Femur (tissue), 1 donor: ENCODE results near the gene PACS1.
"Not testable (repeated sequence)": the region's sequence is repeated elsewhere in the genome, so short reads cannot be mapped to it uniquely, and the experiment has no call there.

ENCODE experiments used
- DNase-seq: peaks from one replicate; pipeline ENCODE4 v3.0.0-alpha.2; 2017

The PACS1 gene

DNA sequence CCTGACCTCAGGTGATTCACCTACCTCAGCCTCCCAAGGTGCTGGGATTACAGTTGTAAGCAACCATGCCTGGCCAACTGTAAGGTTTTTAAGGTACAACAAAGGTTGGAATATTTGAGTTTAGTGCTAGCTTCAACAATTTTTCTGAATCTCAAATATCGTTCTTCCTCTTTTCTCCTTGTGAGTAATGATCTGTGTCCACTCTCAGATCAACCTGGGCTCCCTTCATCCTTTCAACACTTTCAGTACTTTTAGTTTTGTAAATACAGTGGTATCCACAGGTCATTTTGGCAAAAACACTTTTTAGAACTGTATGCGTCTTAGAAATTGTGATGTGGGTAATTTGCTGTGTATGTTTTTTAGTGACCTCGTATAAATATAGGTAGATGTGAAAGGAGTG lies 7.9 kb downstream of the PACS1 start:
- DNase-seq: no peak

DNA sequence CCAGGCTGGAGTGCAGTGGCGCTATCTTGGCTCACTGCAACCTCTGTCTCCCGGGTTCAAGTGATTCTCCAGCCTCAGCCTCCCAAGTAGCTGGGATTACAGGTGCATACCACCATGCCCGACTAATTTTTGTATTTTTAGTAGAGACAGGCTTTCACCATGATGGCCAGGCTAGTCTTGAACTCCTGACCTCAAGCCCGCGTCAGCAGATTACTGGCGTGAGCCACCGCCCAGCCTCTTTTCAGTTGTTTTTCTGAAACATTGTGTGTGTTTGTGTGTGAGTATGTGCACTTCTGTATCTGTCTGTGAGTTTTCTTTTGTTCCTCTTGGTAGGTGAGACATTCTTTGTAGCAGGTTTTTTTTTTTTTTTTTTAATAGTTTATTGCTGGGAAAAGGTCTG lies 8.9 kb downstream of the PACS1 start:
- not testable (repeated sequence) for DNase-seq

DNA sequence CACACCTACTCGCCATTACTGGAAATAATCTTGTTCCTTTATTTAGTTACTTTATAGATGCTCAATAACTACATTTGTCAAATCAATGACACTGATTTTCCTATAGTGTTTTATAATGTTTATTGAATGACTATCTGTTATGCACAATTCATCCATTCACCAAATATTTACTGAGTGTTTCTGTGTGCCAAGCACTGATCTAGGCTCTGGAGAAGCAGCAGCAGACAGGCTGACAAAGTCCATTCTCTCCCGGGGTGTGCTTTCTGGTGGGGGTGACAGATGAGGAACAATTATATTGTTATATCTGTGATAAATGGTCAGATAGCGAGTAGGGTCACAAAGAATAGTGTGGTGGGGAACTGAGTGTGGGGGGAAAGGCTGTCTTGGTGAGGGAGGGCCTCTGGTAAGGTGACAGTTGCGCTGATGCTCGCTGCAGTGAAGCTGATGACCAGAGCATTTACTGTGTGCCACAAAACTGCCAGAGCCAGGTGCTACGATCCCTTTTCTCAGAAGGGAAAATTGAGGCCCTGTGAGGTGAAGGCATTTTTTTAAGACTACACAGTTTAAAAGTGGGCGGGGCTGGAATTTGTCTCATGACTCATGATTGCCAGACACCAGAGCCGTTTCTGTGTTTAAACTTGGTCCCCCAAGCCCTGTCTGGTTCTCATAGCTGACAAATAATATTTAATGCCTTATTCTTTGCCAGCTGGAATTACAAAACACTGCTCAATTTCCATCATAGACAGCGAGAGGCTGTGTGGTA lies 10.2 kb downstream of the PACS1 start:
- DNase-seq: no peak

DNA sequence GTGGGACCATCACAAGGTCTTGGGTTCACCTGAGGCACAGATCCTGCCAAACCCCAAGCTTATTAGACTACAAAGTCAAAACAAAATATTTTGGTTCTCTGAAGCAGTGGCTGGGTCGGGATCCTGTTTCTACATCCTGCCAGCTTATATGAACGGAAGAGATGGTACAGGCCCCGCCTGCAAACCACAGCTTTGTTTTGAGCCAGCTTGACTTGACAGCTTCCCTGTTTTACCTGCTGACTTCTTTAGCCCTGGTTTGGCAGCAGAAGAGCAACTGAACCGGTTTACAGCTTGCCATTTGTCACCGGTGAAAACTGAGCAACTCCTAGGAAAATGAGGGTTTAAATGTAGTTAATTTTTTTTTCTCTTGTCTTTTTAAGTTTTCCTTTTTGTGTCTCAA lies 11.4 kb downstream of the PACS1 start:
- DNase-seq: peak; percentile 64

GRCh38 chr11:66082946-66083698 lies 13.1 kb downstream of the PACS1 start:
- DNase-seq: no peak

DNA sequence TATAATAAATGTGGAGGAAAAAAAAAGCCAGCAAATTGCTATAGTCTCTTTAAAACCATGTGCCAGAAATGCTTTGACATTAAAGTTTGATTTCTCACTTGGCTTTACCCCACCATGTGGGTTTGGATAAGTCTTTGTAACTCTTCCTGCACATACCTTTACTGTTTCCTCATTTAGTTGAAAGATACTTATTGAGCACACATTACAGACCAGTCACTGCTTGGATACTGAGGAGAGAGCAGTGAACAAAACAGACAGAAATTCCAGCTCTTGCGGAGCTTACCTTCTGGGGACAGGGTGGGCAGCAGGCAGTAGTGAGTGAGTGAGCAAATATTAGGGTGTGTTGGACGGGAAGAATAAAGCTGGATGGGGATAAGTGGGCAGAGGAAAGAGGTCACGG lies 13.7 kb downstream of the PACS1 start:
- DNase-seq: no peak

GRCh38 chr11:66084821-66085475 lies 14.9 kb downstream of the PACS1 start:
- no peak for DNase-seq

DNA sequence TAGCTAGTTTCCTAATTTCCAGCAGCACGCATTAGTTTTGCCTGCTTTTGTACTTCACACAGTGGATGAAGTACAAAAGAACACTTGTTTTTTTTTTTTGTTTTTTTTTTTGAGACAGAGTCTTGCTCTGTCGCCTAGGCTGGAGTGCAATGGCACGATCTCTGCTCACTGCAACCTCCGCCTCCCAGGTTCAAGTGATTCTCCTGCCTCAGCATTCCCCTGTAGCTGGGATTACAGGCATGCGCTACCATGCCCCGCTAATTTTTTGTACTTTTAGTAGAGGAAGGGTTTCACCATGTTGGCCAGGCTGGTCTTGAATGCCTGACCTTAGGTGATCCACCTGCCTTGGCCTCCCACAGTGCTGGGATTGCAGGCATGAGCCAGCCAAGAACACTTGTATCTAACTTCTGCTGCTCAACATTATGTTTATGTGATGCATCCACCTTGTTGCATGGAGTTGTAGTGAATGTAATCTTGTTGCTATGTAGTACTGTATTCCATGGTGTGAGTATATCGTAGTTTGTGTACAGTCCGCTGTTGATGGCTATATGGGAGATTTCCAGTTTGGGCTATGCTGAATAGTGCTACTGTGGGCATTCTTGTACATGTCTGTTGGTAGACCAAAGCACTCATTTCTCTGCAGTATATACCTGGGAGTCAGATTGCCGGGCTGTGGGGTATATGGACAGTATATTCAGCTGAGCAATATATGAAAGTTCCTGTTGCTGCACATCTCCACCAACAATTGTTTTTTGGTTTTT lies 17.3 kb downstream of the PACS1 start:
- no peak for DNase-seq

GRCh38 chr11:66089067-66089466 lies 19.0 kb downstream of the PACS1 start:
- no peak for DNase-seq

DNA sequence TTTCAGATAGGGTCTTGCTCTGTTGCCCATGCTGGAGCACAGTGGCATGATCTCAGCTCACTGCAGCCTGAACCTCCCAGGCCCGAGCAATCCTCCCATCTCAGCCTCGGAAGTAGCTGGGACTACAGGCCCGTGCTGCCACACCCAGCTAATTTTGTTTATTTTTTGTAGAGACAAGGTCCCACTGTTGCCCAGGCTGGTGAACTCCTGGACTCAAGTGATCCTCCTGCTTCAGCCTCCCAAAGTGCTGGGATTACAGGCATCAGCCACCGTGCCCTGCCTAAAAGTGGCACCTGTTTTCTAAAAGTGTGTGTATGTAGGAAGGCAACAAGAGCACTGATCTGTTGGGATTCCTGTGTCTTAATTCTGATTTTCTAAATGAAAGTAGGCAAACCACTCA lies 20.2 kb downstream of the PACS1 start:
- no peak for DNase-seq

DNA sequence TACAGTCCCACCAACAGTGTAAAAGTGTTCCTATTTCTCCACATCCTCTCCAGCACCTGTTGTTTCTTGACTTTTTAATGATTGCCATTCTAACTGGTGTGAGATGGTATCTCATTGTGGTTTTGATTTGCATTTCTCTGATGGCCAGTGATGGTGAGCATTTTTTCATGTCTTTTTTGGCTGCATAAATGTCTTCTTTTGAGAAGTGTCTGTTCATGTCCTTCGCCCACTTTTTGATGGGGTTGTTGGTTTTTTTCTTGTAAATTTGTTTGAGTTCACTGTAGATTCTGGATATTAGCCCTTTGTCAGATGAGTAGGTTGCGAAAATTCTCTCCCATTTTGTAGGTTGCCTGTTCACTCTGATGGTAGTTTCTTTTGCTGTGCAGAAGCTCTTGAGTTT lies 22.1 kb downstream of the PACS1 start:
- not testable (repeated sequence) for DNase-seq

DNA sequence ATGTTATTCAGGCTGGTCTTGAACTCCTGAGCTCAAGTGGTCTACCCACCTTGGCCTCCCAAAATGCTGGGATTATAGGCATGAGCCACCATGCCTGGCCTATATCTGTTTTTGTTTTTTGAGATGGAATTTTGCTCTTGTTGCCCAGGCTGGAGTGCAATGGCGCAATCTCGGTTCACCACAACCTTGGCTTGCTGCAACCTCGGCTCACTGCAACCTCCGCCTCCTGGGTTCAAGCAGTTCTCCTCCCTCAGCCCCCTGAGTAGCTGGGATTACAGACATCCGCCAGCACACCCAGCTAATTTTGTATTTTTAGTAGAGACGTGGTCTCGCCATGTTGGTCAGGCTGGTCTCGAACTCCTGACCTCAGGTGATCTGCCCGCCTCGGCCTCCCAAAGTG lies 29.7 kb downstream of the PACS1 start:
- DNase-seq: not testable (repeated sequence)

GRCh38 chr11:66100272-66101065 lies 30.4 kb downstream of the PACS1 start:
- peak; percentile 64 for DNase-seq

- DNase-seq: no peak
Measured at GRCh38 chr11:66101066-66101464, 31.0 kb downstream of the PACS1 start.

- no peak for DNase-seq
Measured at GRCh38 chr11:66104057-66104638, 34.1 kb downstream of the PACS1 start.

- DNase-seq: no peak
Measured at GRCh38 chr11:66106786-66107599, 36.9 kb downstream of the PACS1 start.

DNA sequence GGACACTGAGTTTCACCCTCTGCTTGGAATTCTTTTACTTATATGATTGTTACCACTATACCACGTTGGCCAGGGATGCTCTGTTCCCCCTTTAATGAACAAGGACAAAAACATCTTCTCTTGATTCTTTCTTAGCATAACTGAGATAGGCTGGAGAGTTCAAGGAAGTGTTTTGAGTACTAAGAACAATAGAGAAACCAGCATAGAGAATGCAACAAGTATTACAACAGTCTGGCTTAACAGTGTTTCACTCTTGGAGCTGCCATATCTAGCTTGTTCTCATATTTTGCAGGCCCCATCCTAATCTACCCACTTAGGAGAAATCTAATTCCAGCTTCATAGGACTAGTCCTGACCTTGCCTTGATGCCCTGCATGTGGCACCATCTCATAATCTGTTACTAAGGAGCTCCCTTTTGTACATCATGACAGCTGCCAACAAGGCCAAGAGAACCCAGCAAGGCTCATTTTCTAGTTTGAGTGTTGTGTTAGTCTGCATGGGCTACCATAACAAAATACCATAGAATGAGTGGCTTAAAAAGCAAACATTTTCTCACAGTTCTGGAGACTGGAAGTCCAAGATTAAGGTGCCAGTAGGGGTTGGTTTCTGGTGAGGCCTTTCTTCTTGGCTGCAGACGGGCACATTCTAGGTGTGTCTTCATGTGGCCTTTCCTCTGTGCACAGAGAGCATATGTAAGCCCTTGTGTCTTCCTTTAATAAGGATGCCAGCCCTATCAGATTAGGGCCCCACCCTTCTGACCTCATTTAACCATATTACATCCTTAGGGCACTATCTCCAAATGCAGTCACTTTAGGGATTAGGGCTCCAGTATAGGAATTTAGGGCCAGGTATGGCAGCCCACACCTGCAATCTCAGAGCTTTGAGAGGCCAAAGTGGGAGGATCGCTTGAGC lies 37.8 kb downstream of the PACS1 start:
- DNase-seq: no peak

DNA sequence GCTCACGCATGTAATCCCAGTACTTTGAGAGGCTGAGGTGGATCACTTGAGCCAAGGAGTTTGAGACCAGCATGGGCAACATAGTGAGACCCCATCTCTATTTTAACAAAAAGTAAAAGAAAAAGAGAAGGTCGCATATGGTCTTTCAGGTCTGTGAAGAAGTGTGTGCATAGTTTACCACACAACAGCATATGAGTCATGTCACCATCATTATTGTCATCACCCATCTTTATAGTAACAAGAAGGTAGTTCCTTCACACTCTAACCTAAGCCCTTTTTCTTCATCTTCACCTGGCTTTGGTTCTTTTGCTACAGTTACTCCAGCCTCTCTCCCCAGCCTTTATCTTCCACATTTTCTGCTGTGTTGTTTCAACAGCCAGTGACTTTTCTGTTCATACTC lies 39.2 kb downstream of the PACS1 start:
- DNase-seq: no peak

GRCh38 chr11:66111158-66111557 lies 41.1 kb downstream of the PACS1 start:
- DNase-seq: no peak

DNA sequence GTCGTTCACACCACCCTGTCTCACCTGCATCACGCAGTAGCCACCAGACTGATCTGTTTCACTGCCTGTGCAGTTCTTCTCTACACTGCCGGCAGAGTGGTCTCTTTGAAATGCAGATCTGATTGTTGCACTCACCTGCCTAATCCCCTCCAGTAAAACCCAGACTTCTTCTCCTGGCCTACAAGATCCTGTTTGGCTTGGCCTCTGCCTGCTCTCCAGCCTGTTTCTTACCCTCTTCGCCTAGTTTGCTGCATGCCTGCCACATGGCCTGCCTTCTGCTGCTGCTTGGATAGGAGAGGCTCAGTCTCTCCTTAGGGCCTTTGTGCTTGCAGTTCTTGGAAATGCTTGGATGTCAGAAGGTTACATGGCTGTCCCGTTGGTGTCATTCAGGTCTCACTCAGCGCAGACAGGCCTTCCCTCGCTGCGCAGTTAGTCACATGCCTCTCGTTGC lies 42.0 kb downstream of the PACS1 start:
- no peak for DNase-seq
